ENCODE results near the gene ADAMTSL1.

Gene ADAMTSL1

GRCh38 chr9:18479405-18479804 is 5.5 kb downstream of the ADAMTSL1 start:
- Histone ChIP-seq H3K79me2 (ENCODE audit: insufficient read depth, low read depth) (no peaks in the 10 kb centered on the region), H3K4me2 (no peak overlapping the region)

GRCh38 chr9:18480662-18481093 is 6.7 kb downstream of the ADAMTSL1 start:
- Histone ChIP-seq H3K36me3 (ENCODE audit: insufficient read depth) (no peaks in the 10 kb centered on the region), H3K27me3 (ENCODE audit: insufficient read depth, low read depth) (no peaks in the 10 kb centered on the region), H3K4me3 (IDR thresholded peaks at IDR 0.05; ENCODE audit: insufficient read depth, low read depth, low read length) (no peak overlapping the region), H3K27ac (no peak overlapping the region), H2AFZ (ENCODE audit: low read depth) (no peak overlapping the region), H3K4me2 (no peak overlapping the region), H3K79me2 (ENCODE audit: insufficient read depth, low read depth) (no peaks in the 10 kb centered on the region), H3K9ac (no peak overlapping the region), H3K4me1 (ENCODE audit: low read depth, poor library complexity, severe bottlenecking) (no peaks in the 10 kb centered on the region), H4K20me1 (ENCODE audit: insufficient read depth) (no peaks in the 10 kb centered on the region)
- no peak for TF ChIP-seq CTCF (conservative IDR thresholded peaks at IDR 0.05; ENCODE audit: low read depth, low read length)

More at GRCh38 chr9:18479405-18479804, 5.5 kb downstream of the ADAMTSL1 start:
- TF ChIP-seq CTCF (conservative IDR thresholded peaks at IDR 0.05; ENCODE audit: low read depth, low read length), result no peak
- H4K20me1 ChIP-seq (ENCODE audit: insufficient read depth), result no peaks in the 10 kb centered on the region
- no peak overlapping the region for H3K4me3 ChIP-seq (IDR thresholded peaks at IDR 0.05; ENCODE audit: insufficient read depth, low read depth, low read length)
- H2AFZ ChIP-seq (ENCODE audit: low read depth), result no peak overlapping the region
- no peaks in the 10 kb centered on the region for H3K4me1 ChIP-seq (ENCODE audit: low read depth, poor library complexity, severe bottlenecking)
- no peak overlapping the region for H3K9ac ChIP-seq
- no peaks in the 10 kb centered on the region for H3K27me3 ChIP-seq (ENCODE audit: insufficient read depth, low read depth)
- no peak overlapping the region for H3K27ac ChIP-seq
- H3K36me3 ChIP-seq (ENCODE audit: insufficient read depth), result no peaks in the 10 kb centered on the region

- no peaks in the 10 kb centered on the region for H3K4me1 ChIP-seq (ENCODE audit: low read depth, poor library complexity, severe bottlenecking)
- no peak overlapping the region for H3K4me2 ChIP-seq
- H3K27me3 ChIP-seq (ENCODE audit: insufficient read depth, low read depth), result no peaks in the 10 kb centered on the region
- H3K27ac ChIP-seq, result no peak overlapping the region
- H3K36me3 ChIP-seq (ENCODE audit: insufficient read depth), result no peaks in the 10 kb centered on the region
- no peak for TF ChIP-seq CTCF (conservative IDR thresholded peaks at IDR 0.05; ENCODE audit: low read depth, low read length)
- no peak overlapping the region for H3K4me3 ChIP-seq (IDR thresholded peaks at IDR 0.05; ENCODE audit: insufficient read depth, low read depth, low read length)
- no peaks in the 10 kb centered on the region for H3K79me2 ChIP-seq (ENCODE audit: insufficient read depth, low read depth)
- H3K9ac ChIP-seq, result no peak overlapping the region
- no peak overlapping the region for H2AFZ ChIP-seq (ENCODE audit: low read depth)
- H4K20me1 ChIP-seq (ENCODE audit: insufficient read depth), result no peaks in the 10 kb centered on the region
These were observed 8.4 kb downstream of the ADAMTSL1 start for GRCh38 chr9:18482371-18482770.

GRCh38 chr9:18485714-18486113 is 11.8 kb downstream of the ADAMTSL1 start:
- Histone ChIP-seq H3K4me2 (no peak overlapping the region), H2AFZ (ENCODE audit: low read depth) (no peak overlapping the region), H3K27me3 (ENCODE audit: insufficient read depth, low read depth) (no peaks in the 10 kb centered on the region), H3K79me2 (ENCODE audit: insufficient read depth, low read depth) (no peaks in the 10 kb centered on the region), H3K4me1 (ENCODE audit: low read depth, poor library complexity, severe bottlenecking) (no peaks in the 10 kb centered on the region), H4K20me1 (ENCODE audit: insufficient read depth) (no peaks in the 10 kb centered on the region), H3K4me3 (IDR thresholded peaks at IDR 0.05; ENCODE audit: insufficient read depth, low read depth, low read length) (no peak overlapping the region), H3K9ac (no peak overlapping the region), H3K36me3 (ENCODE audit: insufficient read depth) (no peaks in the 10 kb centered on the region), H3K27ac (no peak overlapping the region)
- TF ChIP-seq CTCF (conservative IDR thresholded peaks at IDR 0.05; ENCODE audit: low read depth, low read length), result no peak

All from KMS-11 (cell line).